DND-41 (cell line): ENCODE measurements around the gene VAV3.

Experiments used
- ATAC-seq: fragments of 200-7000 bp; cut with Tn5 transposase; 3 replicates; pipeline ENCODE4 v1.9.1; 2021; ENCODE audit warnings: low read depth; ENCODE audit not compliant: insufficient read depth
- DNase-seq: peaks from one replicate; pipeline ENCODE4 v3.0.0-alpha.2; 2020
- H2AFZ ChIP-seq: 2 replicates; pipeline ENCODE4 v1.6.0; 2012; ENCODE audit warnings: low read depth, low read length
- H3K27ac ChIP-seq: 2 replicates; pipeline ENCODE4 v1.5.1; 2012; ENCODE audit warnings: low read length, inconsistent platforms
- H3K27me3 ChIP-seq: fragments of 200-600 bp; sonication (generic); 2 replicates; pipeline ENCODE4 v1.6.0; 2012; ENCODE audit warnings: low read length, mild to moderate bottlenecking, inconsistent platforms; ENCODE audit not compliant: insufficient read depth, poor library complexity
- H3K36me3 ChIP-seq: 2 replicates; pipeline ENCODE4 v1.5.1; 2012; ENCODE audit warnings: low read length, inconsistent platforms; ENCODE audit not compliant: insufficient read depth
- H3K4me1 ChIP-seq: 2 replicates; pipeline ENCODE4 v1.5.1; 2012; ENCODE audit warnings: mild to moderate bottlenecking, low read length; ENCODE audit not compliant: insufficient read depth
- H3K4me2 ChIP-seq: 2 replicates; pipeline ENCODE4 v1.6.0; 2012; ENCODE audit warnings: mild to moderate bottlenecking, moderate library complexity, low read length, inconsistent platforms; ENCODE audit not compliant: insufficient read depth
- H3K4me3 ChIP-seq, 2 experiments: fragments of 200-600 bp in 1 of 2; shearing (Covaris generic) in 1 of 2; 2 replicates each; pipeline ENCODE4 v1.5.1; 2012 to 2016; ENCODE audit warnings: inconsistent platforms in 2 of 2, low read length in 2 of 2, mild to moderate bottlenecking in 2 of 2, low read depth in 1 of 2, moderate library complexity in 1 of 2
- H3K79me2 ChIP-seq: 2 replicates; pipeline ENCODE4 v1.6.0; 2012; ENCODE audit warnings: low read length, inconsistent platforms; ENCODE audit not compliant: insufficient read depth
- H3K9ac ChIP-seq: 2 replicates; pipeline ENCODE4 v1.6.0; 2012; ENCODE audit warnings: low read depth, mild to moderate bottlenecking, inconsistent platforms, low read length, moderate library complexity
- H3K9me3 ChIP-seq: 2 replicates; pipeline ENCODE4 v1.5.1; 2012; ENCODE audit warnings: low read length, moderate library complexity, mild to moderate bottlenecking, inconsistent platforms; ENCODE audit not compliant: insufficient read depth, severe bottlenecking
- H4K20me1 ChIP-seq: 2 replicates; pipeline ENCODE4 v1.6.0; 2012; ENCODE audit warnings: low read length; ENCODE audit not compliant: insufficient read depth
- EZH2 ChIP-seq: IDR thresholded peaks from 3 replicates; pipeline ENCODE4 v1.6.1; 2012; ENCODE audit warnings: borderline replicate concordance, low read depth, mild to moderate bottlenecking, moderate library complexity, low read length, inconsistent platforms; ENCODE audit not compliant: severe bottlenecking
- TF ChIP-seq, protein P1 (sequence below): IDR thresholded peaks from 2 replicates; pipeline ENCODE4 v1.5.1; 2012; ENCODE audit warnings: borderline replicate concordance, low read length, moderate library complexity, mild to moderate bottlenecking; ENCODE audit not compliant: poor library complexity, severe bottlenecking; ENCODE audit errors: extremely low read depth

The VAV3 gene

DNA sequence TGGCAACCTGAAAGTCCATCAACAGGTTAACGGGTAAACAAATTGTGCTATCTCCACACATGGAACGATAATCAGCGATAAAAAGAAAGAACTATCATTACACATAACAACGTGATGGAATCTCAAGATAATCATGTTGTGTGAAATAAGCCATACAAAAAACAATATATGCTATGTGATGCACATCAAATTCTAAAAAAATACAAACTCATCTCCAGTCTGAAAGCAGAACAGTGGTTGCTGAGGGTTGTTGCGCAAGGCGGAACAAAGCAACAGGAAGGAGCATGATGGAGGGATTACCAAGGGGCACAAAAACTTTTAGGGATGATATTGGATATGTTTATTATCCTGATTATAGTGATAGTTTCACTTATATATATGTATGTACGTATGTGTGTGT lies 324.8 kb downstream of the VAV3 start:
- Histone ChIP-seq H3K9ac (no peak overlapping the region), H3K9me3 (peaks cover 6% of the 10 kb centered on the region), H3K36me3 (peaks cover 31% of the 10 kb centered on the region), H3K4me2 (no peak overlapping the region), H2AFZ (no peak overlapping the region), H3K27ac (no peak overlapping the region), H3K27me3 (no peaks in the 10 kb centered on the region), H3K4me1 (0 out of 2 replicates have a peak, but pooled peaks cover 10% of the 10 kb centered on the region), H4K20me1 (no peaks in the 10 kb centered on the region), H3K4me3 (no peak overlapping the region), H3K79me2 (no peaks in the 10 kb centered on the region)
- no peak for TF ChIP-seq EZH2
- TF ChIP-seq, protein P1, sequence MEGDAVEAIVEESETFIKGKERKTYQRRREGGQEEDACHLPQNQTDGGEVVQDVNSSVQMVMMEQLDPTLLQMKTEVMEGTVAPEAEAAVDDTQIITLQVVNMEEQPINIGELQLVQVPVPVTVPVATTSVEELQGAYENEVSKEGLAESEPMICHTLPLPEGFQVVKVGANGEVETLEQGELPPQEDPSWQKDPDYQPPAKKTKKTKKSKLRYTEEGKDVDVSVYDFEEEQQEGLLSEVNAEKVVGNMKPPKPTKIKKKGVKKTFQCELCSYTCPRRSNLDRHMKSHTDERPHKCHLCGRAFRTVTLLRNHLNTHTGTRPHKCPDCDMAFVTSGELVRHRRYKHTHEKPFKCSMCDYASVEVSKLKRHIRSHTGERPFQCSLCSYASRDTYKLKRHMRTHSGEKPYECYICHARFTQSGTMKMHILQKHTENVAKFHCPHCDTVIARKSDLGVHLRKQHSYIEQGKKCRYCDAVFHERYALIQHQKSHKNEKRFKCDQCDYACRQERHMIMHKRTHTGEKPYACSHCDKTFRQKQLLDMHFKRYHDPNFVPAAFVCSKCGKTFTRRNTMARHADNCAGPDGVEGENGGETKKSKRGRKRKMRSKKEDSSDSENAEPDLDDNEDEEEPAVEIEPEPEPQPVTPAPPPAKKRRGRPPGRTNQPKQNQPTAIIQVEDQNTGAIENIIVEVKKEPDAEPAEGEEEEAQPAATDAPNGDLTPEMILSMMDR = no peak
- no peak for DNase-seq
- ATAC-seq = no peak

DNA sequence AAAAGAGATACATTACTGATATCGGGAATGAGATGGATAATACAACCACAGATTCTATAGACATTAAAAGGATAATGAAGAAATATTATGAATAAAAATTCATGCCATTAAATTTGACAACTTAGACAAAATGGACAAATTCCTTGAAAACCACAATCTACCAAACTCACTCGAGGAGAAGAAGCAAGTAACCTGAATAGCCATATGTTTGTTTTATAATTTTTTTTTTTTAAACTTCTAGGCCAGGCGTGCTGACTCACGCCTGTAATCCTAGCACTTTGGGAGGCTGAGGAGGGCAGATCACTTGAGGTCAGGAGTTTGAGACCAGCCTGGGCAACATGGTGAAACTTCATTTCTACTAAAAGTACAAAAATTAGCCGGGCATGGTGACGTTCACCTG lies 327.9 kb downstream of the VAV3 start:
- no peak for ATAC-seq
- TF ChIP-seq, protein P1 = no peak
- TF ChIP-seq EZH2 = no peak
- Histone ChIP-seq H4K20me1 (no peaks in the 10 kb centered on the region), H3K79me2 (no peaks in the 10 kb centered on the region), H3K27me3 (no peaks in the 10 kb centered on the region), H3K4me2 (no peak overlapping the region), H2AFZ (no peak overlapping the region), H3K36me3 (peaks cover 28% of the 10 kb centered on the region), H3K9me3 (peaks cover 6% of the 10 kb centered on the region), H3K9ac (no peak overlapping the region), H3K4me1 (no peaks in the 10 kb centered on the region), H3K27ac (no peak overlapping the region), H3K4me3 (no peak overlapping the region)
- DNase-seq = no peak

DNA sequence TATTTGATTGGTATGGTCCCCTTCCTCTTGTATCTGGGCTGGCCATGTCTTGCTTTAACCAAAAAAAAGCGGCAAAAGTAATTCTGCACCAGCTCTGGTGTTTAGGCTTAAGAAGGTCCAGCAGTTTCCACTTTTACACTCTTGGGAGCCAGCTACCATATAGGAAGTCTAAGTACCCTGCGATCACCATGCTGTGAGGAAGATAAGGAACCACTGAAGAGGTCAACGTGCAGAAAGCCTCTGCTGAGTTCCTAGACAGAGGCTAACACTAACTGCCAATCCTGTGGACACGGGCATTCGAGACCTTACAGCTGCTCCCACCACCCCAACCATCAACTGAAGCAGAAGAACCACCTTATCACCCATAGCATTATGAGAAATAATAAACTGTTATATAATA lies 331.4 kb downstream of the VAV3 start:
- TF ChIP-seq, protein P1 = no peak
- no peak for TF ChIP-seq EZH2
- peaks cover 8% of the 10 kb centered on the region for H3K36me3 ChIP-seq
- no peak overlapping the region for H3K9ac ChIP-seq
- H3K4me3 ChIP-seq = no peak overlapping the region
- peaks cover 6% of the 10 kb centered on the region for H3K9me3 ChIP-seq
- ATAC-seq = no peak
- no peaks in the 10 kb centered on the region for H3K4me1 ChIP-seq
- peak overlapping the region; percentile 32; the same call in 1 of the 2 replicates for H3K27ac ChIP-seq
- no peaks in the 10 kb centered on the region for H4K20me1 ChIP-seq
- DNase-seq = no peak
- no peak overlapping the region for H2AFZ ChIP-seq
- no peaks in the 10 kb centered on the region for H3K27me3 ChIP-seq
- no peaks in the 10 kb centered on the region for H3K79me2 ChIP-seq
- no peak overlapping the region for H3K4me2 ChIP-seq

DNA sequence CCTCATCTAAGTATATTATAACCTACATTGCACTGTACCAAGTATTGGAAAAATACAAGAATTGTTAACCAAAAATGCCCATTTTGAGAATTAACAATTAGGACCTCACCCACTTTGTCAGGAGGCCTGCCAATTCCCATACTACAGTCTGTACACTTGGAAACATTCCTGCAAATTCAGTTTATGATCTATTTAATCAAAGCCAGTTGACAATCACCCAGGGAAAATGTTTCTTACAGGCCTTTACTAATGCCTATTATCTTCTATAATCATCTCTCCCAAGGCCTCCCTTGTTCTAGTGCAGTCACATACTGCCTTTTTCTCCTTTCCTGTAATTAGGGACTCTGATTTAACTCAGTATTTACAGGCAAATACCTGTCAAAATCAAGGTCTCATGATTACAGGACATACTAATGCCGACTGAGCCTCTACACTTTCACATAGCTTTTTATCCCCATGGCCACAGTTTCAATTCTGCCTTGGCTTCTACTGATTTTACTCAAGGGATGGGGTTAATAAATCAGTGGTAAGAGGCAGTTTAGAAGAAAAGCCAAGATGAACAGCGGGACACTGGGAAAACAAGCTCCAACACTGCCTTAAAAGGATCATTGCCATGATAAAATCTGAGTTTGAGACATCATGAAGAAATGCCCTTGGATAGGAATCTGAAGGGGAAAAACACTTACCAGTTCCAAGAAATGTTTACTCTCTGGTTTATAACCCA lies 338.7 kb downstream of the VAV3 start:
- Histone ChIP-seq H4K20me1 (no peaks in the 10 kb centered on the region), H3K4me3 (no peak overlapping the region)
- no peak for DNase-seq

More for the DNA sequence above, 338.7 kb downstream of the VAV3 start:
- Histone ChIP-seq H3K4me1 (no peaks in the 10 kb centered on the region), H2AFZ (no peak overlapping the region), H3K4me2 (no peak overlapping the region), H3K79me2 (no peaks in the 10 kb centered on the region), H3K9ac (no peak overlapping the region), H3K36me3 (no peaks in the 10 kb centered on the region), H3K27ac (no peak overlapping the region), H3K27me3 (no peaks in the 10 kb centered on the region), H3K9me3 (no peaks in the 10 kb centered on the region)
- ATAC-seq = no peak
- no peak for TF ChIP-seq EZH2
- TF ChIP-seq, protein P1 = no peak
